K562 (cell line): ENCODE measurements around the gene EYA3. TPM values are rescaled to one million over a fixed set of nuclear protein-coding genes. Genes with fewer than 3 reads are reported as not detected.
A peak's percentile ranks its signal among the peaks of the same experiment; 100 is the strongest.

Source experiments
- ASH1L ChIP-seq: fragments of 450-650 bp; IDR thresholded peaks from 2 replicates; pipeline ENCODE4 v1.6.1; 2018; ENCODE audit warnings: borderline replicate concordance, mild to moderate bottlenecking, low read depth; ENCODE audit not compliant: partially characterized antibody
- EGR1 ChIP-seq: fragments of 450-650 bp; conservative IDR thresholded peaks from 2 replicates; pipeline ENCODE4 v1.6.1; 2017; ENCODE audit warnings: mild to moderate bottlenecking
- FOSL1 ChIP-seq: fragments of 200-800 bp; sonication (Bioruptor generic); conservative IDR thresholded peaks from 2 replicates; pipeline ENCODE4 v1.6.1; 2016; ENCODE audit warnings: missing genetic modification characterization, missing compliant biosample characterization
- MCM3 ChIP-seq: fragments of 450-650 bp; IDR thresholded peaks from 2 replicates; pipeline ENCODE4 v1.6.1; 2016
- MEIS2 ChIP-seq: fragments of 450-650 bp; IDR thresholded peaks from 2 replicates; pipeline ENCODE4 v1.6.1; 2014; ENCODE audit warnings: mild to moderate bottlenecking; ENCODE audit not compliant: partially characterized antibody
- SMARCE1 ChIP-seq: fragments of 450-650 bp; IDR thresholded peaks from 2 replicates; pipeline ENCODE4 v1.7.1; 2016; ENCODE audit warnings: mild to moderate bottlenecking
- SOX6 ChIP-seq: fragments of 450-650 bp; IDR thresholded peaks from 2 replicates; pipeline ENCODE4 v1.6.1; 2014; ENCODE audit warnings: mild to moderate bottlenecking
- SPI1 ChIP-seq: IDR thresholded peaks from 2 replicates; pipeline ENCODE4 v1.6.1; 2011; ENCODE audit warnings: low read depth, low read length, control low read depth, borderline replicate concordance
- XRCC4 ChIP-seq: IDR thresholded peaks from one replicate; pipeline ENCODE4 v1.6.1; 2011; ENCODE audit not compliant: insufficient read depth, insufficient read length; ENCODE audit errors: extremely low read depth
- XRCC5 ChIP-seq: fragments of 200-400 bp; formaldehyde crosslinking; IDR thresholded peaks from 2 replicates; pipeline ENCODE4 v1.6.1; 2017; ENCODE audit warnings: low read depth, mild to moderate bottlenecking, low read length
- ZNF134 ChIP-seq: fragments of 250-450 bp; sonication (Bioruptor Pico); conservative IDR thresholded peaks from 2 replicates; pipeline ENCODE4 v1.4.0; 2020
- ZNF445 ChIP-seq: fragments of 250-450 bp; sonication (Bioruptor Pico); IDR thresholded peaks from 2 replicates; pipeline ENCODE4 v1.4.0; 2020; ENCODE audit warnings: low read depth, mild to moderate bottlenecking, moderate library complexity
- ZNF589 ChIP-seq: fragments of 200-800 bp; sonication (Bioruptor generic); IDR thresholded peaks from 2 replicates; pipeline ENCODE4 v1.6.1; 2016; ENCODE audit warnings: low read depth, missing genetic modification characterization, missing compliant biosample characterization
- ZNF696 ChIP-seq: fragments of 250-450 bp; sonication (Bioruptor Pico); conservative IDR thresholded peaks from 2 replicates; pipeline ENCODE4 v1.4.0; 2020; ENCODE audit warnings: mild to moderate bottlenecking, moderate library complexity
- polyA plus RNA-seq, 8 experiments: library from polyadenylated mRNA; depleted of rRNA in 4 of 8; stranded (reverse) in 5 of 8; unstranded in 3 of 8; fragments of >200 nt; fragmentation: Nextera tagmentation in 2 of 8; fragmentation: Illumina TruSeq in 1 of 8; extraction: Ambion mirVana in 2 of 8; extraction: Trizol in 1 of 8; gene quantifications; 2 replicates each; pipeline versions ENCODE4 v1.2.1 to v1.2.3, GENCODE V29; 2011 to 2014; ENCODE audit warnings: inconsistent platforms in 1 of 8, missing spikeins in 1 of 8
- total RNA-seq, 7 experiments: library from RNA; depleted of rRNA in 6 of 7; stranded (reverse); fragments of >200 nt in 6 of 7; fragmentation: Illumina TruSeq in 2 of 7; extraction: Trizol in 2 of 7; gene quantifications; 2 replicates each; pipeline versions ENCODE4 v1.2.1 to v1.2.3, GENCODE V29; 2011 to 2021; ENCODE audit warnings: low replicate concordance in 1 of 7
- TF ChIP-seq, protein P1 (sequence below): sonication (generic); formaldehyde crosslinking; IDR thresholded peaks from 2 replicates; pipeline ENCODE4 v1.8.1; 2022; ENCODE audit warnings: missing genetic modification reagents
- TF ChIP-seq, protein P2 (sequence below): IDR thresholded peaks from 2 replicates; pipeline ENCODE4 v1.6.1; 2014; ENCODE audit warnings: antibody characterized with exemption
- TF ChIP-seq, protein P3 (sequence below): sonication (generic); formaldehyde crosslinking; IDR thresholded peaks from 2 replicates; pipeline ENCODE4 v1.8.0; 2022; ENCODE audit warnings: mild to moderate bottlenecking, missing genetic modification reagents
- TF ChIP-seq, protein P4 (sequence below): fragments of 250-450 bp; sonication (Bioruptor Pico); IDR thresholded peaks from 2 replicates; pipeline ENCODE4 v1.4.0; 2020; ENCODE audit warnings: mild to moderate bottlenecking, moderate library complexity, borderline replicate concordance
- TF ChIP-seq, protein P5 (sequence below): fragments of 450-650 bp; IDR thresholded peaks from 2 replicates; pipeline ENCODE4 v1.6.1; 2016

Gene EYA3
- total and polyA plus RNA-seq, 9 of the 15 experiments (the other 6 are each of a cell fraction or from before 2014, with no cell fraction given): 21.7 to 64.0 (median 43.6) TPM

DNA sequence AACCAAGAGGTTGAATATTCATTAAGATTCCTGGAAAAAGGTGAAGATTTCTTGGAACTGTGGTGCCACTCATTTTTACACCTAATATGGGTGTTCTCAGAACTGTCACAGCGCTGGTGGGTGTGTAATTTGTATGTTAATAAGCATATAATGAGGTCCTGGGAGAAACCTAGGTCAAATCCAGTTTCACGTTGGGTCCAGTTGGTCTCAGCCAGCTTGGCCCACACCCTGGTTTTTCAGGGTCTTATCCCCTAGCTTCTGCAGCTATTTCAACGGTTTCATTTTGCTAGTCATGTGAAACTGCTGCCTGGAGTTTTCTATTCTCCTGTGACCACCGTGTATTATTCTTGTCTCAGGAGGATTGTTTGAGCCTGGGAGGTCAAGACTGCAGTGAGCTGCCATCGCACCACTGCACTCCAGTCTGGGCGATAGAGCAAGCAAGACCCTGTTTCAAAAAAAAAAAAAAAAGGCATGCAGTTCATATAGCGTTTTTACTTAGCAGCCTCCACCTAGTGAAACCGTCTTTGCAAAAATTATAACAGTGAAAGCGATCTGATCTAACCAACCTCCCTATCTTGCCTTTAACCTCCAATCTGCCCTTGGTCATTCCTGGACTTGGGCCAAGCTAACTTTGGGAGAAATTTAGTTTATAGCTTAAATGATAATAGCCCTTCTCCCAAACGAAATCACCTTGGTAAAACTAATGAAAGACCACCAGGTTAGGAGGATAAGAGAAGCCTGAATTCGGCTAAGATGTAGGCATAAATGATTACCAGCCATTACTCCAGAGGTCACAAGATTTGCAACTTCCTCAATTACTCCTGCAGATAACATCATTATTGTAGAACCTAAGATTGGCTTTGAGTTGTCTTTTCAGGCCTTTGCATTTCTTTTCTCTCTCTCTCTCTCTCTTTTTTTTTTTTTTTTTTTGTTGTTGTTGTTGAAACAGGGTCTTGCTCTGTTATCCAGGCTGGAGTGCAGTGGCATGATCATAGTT, 44.1 kb upstream of the EYA3 start (continued):
- TF ChIP-seq FOSL1 (tag): peak; percentile 47; the same call in 1 of the 2 replicates
- no peak for TF ChIP-seq XRCC5
- TF ChIP-seq ZNF696: no peak
- TF ChIP-seq, protein P1, sequence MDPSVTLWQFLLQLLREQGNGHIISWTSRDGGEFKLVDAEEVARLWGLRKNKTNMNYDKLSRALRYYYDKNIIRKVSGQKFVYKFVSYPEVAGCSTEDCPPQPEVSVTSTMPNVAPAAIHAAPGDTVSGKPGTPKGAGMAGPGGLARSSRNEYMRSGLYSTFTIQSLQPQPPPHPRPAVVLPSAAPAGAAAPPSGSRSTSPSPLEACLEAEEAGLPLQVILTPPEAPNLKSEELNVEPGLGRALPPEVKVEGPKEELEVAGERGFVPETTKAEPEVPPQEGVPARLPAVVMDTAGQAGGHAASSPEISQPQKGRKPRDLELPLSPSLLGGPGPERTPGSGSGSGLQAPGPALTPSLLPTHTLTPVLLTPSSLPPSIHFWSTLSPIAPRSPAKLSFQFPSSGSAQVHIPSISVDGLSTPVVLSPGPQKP (CRISPR knock-in tag): no peak
- no peak for TF ChIP-seq XRCC4
- peak; percentile 41; the same call in 1 of the 2 replicates for TF ChIP-seq SPI1
- no peak for TF ChIP-seq MCM3
- peak; percentile 73; the same call in 1 of the 2 replicates for TF ChIP-seq SMARCE1
- TF ChIP-seq ASH1L: no peak
- TF ChIP-seq, protein P2, sequence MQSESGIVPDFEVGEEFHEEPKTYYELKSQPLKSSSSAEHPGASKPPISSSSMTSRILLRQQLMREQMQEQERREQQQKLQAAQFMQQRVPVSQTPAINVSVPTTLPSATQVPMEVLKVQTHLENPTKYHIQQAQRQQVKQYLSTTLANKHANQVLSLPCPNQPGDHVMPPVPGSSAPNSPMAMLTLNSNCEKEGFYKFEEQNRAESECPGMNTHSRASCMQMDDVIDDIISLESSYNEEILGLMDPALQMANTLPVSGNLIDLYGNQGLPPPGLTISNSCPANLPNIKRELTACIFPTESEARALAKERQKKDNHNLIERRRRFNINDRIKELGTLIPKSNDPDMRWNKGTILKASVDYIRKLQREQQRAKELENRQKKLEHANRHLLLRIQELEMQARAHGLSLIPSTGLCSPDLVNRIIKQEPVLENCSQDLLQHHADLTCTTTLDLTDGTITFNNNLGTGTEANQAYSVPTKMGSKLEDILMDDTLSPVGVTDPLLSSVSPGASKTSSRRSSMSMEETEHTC: peak; percentile 68
- TF ChIP-seq MEIS2: peak; percentile 10
- TF ChIP-seq, protein P3, sequence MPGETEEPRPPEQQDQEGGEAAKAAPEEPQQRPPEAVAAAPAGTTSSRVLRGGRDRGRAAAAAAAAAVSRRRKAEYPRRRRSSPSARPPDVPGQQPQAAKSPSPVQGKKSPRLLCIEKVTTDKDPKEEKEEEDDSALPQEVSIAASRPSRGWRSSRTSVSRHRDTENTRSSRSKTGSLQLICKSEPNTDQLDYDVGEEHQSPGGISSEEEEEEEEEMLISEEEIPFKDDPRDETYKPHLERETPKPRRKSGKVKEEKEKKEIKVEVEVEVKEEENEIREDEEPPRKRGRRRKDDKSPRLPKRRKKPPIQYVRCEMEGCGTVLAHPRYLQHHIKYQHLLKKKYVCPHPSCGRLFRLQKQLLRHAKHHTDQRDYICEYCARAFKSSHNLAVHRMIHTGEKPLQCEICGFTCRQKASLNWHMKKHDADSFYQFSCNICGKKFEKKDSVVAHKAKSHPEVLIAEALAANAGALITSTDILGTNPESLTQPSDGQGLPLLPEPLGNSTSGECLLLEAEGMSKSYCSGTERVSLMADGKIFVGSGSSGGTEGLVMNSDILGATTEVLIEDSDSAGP (CRISPR knock-in tag): no peak
- 0 out of 2 replicates have a peak, but pooled peaks have one; percentile 12 for TF ChIP-seq EGR1
- TF ChIP-seq ZNF445 (CRISPR knock-in tag): no peak
- TF ChIP-seq, protein P4, sequence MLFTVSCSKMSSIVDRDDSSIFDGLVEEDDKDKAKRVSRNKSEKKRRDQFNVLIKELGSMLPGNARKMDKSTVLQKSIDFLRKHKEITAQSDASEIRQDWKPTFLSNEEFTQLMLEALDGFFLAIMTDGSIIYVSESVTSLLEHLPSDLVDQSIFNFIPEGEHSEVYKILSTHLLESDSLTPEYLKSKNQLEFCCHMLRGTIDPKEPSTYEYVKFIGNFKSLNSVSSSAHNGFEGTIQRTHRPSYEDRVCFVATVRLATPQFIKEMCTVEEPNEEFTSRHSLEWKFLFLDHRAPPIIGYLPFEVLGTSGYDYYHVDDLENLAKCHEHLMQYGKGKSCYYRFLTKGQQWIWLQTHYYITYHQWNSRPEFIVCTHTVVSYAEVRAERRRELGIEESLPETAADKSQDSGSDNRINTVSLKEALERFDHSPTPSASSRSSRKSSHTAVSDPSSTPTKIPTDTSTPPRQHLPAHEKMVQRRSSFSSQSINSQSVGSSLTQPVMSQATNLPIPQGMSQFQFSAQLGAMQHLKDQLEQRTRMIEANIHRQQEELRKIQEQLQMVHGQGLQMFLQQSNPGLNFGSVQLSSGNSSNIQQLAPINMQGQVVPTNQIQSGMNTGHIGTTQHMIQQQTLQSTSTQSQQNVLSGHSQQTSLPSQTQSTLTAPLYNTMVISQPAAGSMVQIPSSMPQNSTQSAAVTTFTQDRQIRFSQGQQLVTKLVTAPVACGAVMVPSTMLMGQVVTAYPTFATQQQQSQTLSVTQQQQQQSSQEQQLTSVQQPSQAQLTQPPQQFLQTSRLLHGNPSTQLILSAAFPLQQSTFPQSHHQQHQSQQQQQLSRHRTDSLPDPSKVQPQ (CRISPR knock-in tag): no peak
- TF ChIP-seq ZNF589 (CRISPR knock-in tag): no peak
- TF ChIP-seq SOX6: peak; percentile 59; the same call in 1 of the 2 replicates
- TF ChIP-seq, protein P5, sequence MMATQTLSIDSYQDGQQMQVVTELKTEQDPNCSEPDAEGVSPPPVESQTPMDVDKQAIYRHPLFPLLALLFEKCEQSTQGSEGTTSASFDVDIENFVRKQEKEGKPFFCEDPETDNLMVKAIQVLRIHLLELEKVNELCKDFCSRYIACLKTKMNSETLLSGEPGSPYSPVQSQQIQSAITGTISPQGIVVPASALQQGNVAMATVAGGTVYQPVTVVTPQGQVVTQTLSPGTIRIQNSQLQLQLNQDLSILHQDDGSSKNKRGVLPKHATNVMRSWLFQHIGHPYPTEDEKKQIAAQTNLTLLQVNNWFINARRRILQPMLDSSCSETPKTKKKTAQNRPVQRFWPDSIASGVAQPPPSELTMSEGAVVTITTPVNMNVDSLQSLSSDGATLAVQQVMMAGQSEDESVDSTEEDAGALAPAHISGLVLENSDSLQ: peak; percentile 51; the same call in 1 of the 2 replicates
- no peak for TF ChIP-seq ZNF134 (CRISPR knock-in tag)
